ENCODE data around the gene CTRB1.
"Not testable (repeated sequence)": the region's sequence is repeated elsewhere in the genome, so short reads cannot be mapped to it uniquely, and the experiment has no call there.

CTRB1 gene

DNA sequence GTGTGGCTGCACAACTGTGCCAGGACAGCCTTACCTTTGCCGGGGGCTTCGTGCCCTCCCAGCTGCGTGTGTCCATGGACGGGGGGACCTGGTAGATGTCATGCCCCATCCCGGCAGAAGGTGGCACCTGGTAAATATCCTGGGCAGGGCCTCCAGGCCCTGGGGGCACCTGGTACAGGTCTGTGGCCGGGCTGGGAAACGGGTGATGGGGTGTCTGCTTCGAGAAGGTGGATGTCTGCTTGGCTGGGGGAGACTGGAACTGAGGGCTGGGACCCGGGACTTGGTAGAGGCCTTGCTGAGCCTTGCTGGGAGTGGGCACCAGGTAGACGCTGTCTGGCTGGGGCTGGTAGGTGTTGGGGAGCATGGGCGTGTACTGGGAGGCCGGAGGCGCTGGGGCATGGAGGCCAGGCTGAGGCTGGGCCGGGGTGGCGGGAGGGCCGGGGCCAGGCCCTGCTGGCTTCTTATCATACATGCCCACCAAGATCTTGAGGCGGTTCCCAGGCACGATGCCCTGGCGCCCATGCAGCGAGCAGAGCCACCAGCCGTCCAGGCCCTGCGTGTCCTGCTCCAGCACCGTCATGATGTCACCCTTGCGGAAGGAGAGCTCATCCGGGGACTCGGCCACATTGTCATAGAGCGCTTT lies 23.8 kb downstream of the CTRB1 start:
- DNase-seq: not testable (repeated sequence)

DNA sequence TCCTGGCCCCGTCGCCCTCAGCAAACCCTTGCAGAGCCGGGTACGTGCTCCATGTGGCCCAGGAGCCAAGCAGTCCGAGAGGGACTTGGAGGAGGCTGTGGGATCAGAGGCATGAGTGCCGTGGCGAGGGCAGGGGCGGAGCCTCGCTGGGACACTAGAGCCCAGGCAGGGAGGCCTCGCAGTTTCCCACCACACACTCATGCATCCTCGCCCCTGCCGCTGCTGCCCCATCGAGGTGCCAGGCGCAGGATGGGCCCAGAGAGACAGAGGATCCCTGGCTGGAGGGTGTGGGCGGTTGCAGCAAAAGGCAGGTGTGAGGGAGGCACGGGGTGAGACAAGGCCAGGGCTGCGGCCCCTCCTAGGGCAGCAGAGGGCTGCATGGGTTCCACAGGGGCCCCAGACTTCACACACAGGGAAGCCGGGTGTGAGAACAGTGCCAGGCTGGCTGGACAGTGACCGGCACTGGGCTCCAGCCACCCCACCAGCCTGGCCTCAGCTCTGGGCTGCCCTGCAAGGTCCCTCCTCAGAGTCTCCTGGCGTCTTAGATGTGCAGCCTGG lies 25.0 kb downstream of the CTRB1 start:
- DNase-seq: no peak

GRCh38 chr16:75244225-75244809 lies 25.5 kb downstream of the CTRB1 start:
- DNase-seq: no peak

DNA sequence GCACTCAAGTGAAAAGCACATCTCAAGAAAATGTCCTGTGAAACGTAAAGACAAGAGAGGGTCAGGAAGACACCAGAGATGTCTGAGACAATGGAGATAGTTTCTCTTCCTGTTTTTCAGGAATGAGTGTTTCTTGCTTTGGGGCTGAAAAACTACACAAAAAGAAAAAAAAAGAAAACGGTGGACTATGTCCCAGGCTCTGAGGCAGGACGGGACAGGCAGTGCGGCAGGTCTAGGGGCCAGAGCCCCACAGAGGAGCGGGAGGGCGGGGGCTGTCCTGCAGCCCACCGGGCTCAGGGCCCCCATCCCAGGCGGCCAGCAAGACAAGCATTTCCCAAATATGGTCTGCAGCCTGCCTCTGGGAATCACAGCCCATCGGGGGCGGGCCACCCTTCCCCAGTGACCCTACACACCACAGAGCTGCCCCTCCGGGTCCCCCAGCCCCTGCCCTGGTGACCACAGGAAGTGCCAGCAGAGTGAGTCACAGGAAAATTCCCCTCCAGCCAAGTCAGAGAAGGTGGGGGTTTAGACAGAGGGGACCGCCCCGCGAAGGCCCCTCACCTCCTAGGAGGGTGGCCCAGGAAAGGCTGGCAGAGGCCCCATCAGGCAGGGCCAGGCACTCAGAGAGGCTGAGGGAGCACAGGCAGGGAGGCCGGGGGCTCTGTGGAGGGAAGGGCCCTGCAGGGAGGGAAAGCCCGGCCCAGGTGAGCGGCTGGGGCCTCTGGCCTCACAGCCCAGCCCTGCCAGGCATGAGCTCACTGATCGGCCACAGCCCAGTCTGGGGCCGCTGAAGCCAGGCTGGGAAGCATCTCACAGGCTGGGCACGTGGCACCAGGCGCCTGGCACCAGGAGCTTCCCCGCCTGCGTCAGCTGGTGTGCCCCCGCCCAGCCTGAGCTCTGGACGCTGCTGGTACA lies 26.3 kb downstream of the CTRB1 start:
- no peak for DNase-seq

DNA sequence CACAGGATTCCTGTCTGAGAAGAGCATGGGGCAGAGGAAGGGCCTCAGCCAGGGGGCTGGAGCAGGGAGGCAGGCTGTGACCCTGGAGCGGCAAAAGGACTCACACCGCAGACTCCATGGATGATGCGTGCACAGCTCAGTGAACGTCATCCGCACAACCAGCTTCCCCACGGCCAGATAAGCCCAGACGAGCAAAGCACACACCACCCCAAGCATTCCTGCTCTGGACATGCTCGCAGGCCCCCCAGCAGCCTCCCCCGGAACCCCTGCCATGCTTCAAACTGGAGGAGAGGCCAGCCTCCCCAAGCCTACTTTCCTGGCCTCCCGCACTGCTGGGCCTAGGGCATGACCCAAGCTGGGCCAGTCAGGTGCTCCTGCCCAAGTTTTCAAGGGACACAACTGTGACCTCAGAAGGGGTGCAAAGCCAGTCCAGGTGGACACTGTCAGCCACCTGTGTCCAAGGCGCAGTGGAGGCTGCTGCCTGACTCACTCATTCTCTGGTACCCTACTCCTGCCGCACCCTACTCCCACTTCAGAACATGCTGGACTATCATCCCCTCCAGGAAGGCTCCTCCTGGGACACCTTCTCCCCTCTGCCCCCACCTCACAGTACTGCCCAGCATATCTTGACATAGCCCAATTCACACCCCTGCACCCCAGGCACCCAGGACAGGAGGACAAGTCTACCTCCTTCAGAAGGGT lies 27.9 kb downstream of the CTRB1 start:
- no peak for DNase-seq

DNA sequence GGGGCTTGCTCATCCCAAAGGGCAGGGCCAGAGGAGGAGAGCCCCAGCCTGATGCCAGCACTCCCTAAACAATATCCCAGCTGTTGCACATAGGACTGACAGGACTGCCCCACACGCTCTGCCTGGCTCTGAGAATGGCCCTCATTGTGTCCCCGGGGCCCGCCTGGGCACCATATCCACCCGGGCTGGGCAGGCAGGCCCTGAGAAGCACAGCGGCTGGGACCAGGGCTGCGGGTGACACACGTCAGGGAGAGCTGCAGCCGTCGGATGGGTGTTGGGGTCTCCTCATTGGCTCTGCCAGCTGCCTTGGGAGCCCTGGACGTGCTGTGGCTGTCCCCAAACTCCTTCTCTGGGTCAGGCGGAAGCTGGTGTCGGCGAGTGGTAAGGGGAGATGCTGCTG lies 28.5 kb downstream of the CTRB1 start:
- no peak for DNase-seq

DNA sequence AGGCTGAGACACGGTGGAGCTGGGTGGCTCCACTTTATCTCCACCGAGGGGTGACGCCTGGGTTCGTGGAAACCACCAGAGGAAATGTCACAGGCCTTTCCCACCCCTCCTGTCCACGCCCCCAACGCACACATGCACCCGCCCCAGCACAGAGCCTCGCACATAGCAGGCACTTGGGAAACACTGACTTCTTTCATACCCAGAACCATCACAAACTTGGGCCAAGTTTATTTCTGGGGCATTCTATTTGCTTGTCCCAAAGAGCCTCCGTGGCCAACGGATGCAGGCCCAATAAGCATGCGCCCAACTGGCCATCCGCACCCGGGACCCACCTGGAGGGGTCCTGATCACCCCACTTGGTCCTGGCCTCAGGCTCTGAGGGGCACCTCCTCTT lies 29.4 kb downstream of the CTRB1 start:
- no peak for DNase-seq

DNA sequence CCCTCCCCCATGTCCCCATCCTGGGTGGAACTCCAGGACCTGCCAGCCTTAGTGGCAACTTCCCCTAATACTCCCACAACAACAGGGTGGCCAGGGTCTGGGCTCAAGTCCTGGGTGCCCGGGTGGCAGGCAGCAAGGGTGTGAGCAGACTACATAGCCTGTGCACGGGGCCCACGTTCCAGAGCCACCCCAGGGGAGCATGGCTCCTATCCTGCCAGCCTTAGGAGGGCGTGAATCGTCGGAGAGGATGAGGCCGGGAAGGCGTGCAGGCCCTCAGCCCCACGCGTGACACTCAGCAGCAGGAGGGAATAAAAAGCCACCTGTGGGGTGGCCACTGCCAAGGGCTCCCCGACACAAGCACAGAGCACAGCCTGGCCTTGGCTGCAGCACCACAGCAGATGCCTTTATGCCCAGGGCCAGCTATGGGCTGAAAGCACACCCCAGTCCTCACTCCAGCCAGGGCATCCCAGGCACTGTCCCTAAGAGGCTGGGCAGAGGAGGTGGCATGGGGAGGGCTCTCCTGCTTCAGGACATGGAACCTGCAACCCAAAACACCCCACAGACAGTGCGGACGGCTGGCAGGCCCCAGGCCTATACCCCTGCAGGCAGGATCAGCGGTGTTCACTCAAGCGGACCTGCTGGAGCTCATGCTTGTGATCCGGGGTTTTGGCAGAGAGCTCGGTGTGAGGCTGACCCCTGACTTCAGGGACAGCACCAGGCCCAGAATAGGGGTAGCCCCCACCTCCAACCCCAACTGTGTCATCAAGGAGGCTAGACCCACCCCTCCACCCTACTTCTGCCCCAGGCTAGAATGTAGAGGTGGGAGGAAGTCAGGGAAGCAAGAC lies 30.0 kb downstream of the CTRB1 start:
- DNase-seq: no peak

DNA sequence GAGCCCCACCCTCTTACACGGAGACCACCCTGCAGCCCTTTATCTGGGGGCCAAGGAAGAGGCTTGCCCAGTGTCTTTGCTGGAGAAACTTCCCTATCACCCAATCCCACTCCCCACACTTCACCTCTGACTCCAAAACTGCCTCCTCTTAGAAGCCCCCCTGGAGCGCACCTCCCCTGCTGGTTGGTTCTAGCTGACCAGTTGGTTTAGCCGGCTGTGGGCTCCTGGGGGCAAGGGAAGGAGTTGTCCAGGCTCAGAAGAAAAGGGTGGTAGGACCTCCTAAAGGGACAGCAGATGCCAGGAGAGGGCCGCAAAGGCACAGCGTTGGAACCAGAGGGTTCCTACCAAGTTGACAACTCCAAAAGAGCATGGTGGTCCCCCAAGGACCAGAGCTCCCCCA lies 30.7 kb downstream of the CTRB1 start:
- no peak for DNase-seq

DNA sequence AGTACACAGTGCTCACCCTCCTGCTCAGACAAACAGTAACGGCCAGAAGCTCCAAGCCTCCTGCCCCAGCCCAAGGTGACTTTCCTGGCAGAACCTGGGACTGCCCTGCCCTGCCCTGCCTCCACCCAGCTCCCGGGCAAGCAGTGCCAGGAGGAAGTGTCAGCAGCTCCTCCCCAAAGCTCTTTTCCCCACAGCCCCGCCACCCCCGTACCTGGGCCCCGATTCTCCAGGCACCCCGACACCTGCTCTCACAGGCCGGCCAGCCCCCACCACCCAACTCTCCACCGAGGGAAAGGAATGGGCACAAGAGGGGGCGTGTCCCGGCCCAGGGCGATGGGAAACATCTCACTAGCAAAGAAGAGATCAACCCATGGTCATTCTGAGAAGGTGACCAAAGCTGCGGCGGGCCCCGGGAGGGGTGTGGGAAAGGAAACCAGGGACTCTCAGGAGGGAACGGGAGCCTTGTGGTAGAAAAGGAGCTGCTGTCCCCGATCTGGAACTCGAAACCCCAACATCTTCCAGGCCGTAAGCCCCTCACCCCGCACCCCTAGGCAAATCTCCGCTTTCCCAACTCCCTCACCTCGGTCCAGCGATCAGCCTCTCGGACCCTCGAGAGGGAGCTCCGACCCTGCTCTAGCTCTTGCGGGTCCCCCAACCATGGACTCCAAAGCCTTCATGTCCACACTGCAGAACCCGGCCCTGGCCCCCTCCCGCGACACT lies 31.5 kb downstream of the CTRB1 start:
- DNase-seq: no peak

DNA sequence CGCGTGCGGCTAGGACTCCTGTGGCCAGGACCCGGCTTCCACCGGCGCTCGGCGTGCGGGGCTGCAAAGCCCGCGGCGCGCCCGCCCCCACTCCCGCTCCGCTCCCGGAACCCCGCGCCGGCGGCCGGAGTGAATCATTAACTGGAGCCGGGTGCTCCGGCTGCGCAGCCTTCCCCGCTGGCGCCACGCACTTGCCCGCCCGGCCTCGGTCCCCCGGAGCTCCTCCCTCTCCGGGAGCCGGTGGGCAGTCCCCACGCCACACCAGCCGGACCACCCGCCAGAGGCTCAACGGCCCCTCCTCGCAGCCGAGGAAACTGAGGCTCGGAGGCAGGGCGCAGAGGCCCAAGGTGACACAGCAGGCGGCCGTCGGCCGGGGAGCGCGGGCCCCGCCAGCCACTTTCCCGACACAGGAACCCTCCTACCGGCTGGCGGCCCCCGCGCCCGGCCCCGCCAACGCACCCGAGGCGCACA lies 32.1 kb downstream of the CTRB1 start:
- no peak for DNase-seq

GRCh38 chr16:75251280-75252048 lies 32.7 kb downstream of the CTRB1 start, which contains the start of gene BCAR1:
BCAR1 (minus strand) TSS chr16:75251624; CDS start chr16:75251482, 142 bp downstream.
- peak; percentile 70 for DNase-seq

- no peak for DNase-seq
Measured at GRCh38 chr16:75252049-75252864, 33.5 kb downstream of the CTRB1 start.

DNA sequence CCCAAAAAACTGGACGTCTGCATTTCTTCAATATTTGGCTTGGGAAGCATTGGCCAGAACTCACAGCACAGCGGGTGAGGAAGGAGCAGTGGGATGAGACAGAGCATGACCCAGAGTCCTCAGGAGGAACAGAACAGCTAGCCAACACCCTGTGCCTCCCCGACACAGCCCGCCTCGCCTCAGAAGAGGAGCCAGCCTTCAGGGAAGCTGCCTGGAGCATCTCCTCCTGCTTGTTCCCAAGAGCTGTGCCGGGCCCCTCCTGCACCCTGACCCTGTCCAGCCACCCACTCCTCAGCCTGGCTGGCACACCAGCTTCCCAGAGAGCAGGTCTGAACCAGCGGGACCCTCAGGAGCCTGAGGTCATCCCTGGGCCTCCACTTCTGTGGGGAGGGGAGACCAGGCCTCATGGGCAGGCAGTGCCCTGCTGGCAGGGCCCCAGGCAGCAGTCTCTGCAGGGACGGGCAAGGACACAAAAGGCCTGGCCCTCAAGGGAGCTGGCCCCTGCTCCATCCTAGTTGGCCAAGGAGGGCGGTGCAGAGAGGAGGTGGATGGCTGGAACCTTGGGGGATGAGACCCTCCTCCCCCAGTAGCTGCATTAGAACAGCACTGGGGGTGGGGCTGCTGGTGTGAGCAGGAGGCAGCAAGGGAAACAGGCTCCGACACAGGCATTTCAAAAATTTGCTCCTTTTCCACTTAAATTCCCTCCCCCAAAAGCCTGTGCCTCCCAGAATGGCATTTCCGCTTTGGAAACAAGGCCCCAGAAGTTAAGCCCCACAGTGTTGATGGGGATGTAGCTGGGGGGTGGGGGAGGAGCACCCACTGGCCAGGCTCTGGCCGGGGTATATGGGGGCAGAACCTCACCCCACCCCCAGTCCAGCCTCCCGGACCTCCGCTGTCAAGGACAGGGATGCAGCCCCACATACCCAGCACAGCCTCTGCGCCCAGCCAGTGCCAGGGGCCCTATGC lies 34.4 kb downstream of the CTRB1 start:
- DNase-seq: no peak

DNA sequence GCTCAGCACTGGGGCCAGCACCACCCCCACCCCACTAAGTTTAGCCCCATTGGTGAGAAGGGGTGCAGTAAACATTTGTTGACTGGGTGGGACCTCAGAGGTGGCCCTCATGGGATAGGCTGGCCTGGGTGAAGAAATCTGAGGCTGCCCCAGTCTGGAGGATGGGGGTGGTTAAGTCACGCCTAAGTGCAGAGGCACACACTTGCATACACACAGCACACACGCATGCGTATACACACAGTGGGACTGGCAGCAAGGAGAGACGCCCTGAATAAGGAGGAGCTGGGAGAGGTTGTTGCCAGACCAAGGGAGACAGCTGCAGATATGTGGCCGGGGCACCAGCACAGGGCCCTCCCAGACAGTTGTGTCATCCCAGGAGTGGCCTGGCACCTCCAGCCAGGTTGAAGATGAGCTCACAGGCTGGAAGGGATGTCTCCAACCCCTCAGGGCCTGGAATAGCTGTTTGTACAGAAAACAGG lies 35.6 kb downstream of the CTRB1 start:
- no peak for DNase-seq

DNA sequence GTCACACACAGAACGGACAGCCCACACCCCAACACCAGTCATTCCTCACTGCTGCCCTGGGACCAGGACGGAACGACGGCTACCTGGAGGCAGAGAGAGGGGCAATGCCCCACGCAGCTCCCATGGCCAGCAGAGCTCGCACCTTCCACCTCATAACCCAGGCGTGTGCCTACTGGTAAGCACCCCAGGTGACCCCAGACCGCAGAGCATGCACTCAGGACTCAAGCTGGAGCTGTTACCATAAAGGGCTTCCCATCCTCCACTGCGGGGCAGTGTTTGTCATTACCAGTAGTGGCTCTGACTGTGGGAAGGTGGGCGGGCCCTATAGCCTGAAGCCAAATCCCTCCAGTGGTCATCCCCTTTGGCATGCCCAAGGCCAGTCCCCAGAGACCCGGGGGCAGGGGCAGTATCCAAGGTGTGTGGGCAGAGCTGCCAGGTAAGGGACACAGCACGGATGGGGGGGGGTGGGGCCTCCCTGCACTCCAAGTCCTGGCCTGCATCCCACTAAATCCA lies 37.3 kb downstream of the CTRB1 start:
- DNase-seq: no peak

GRCh38 chr16:75256696-75257343 lies 38.0 kb downstream of the CTRB1 start:
- no peak for DNase-seq

All from NCI-H1092 (cell line).